Heart left ventricle (tissue), 16 donors: ENCODE measurements around the gene SHMT2. TPM values are rescaled to one million over a fixed set of nuclear protein-coding genes. Genes with fewer than 3 reads are reported as not detected.

Experiments
- ATAC-seq, 4 donors: fragments of 200-7000 bp; cut with Tn5 transposase; one replicate each; pipeline ENCODE4 v1.9.1; 2020 to 2022; ENCODE audit warnings: moderate library complexity in 4 of 4, mild to moderate bottlenecking in 3 of 4, moderate number of reproducible peaks in 1 of 4
- DNase-seq, 5 donors: peaks; one replicate each; pipeline ENCODE4 v3.0.0-alpha.2; 2020
- H3K27ac ChIP-seq, 12 donors: fragments of 200-600 bp; sonication (generic) in 4 of 12; one replicate each; pipeline versions ENCODE4 v1.5.0 to v1.8.0; 2016 to 2022; ENCODE audit warnings: mild to moderate bottlenecking in 2 of 12
- H3K27me3 ChIP-seq, 9 donors: fragments of 200-600 bp; sonication (generic) in 2 of 9; one replicate each; pipeline versions ENCODE4 v1.5.1 to v1.8.0; 2016 to 2022; ENCODE audit warnings: mild to moderate bottlenecking in 3 of 9
- H3K36me3 ChIP-seq, 9 donors: fragments of 200-600 bp; sonication (generic) in 2 of 9; one replicate each; pipeline versions ENCODE4 v1.5.0 to v1.8.0; 2018 to 2022; ENCODE audit warnings: mild to moderate bottlenecking in 2 of 9
- H3K4me1 ChIP-seq, 12 donors: fragments of 200-600 bp; sonication (generic) in 4 of 12; one replicate each; pipeline versions ENCODE4 v1.5.0 to v1.8.0; 2016 to 2022; ENCODE audit warnings: mild to moderate bottlenecking in 3 of 12
- H3K4me3 ChIP-seq, 12 donors: fragments of 200-600 bp; sonication (generic) in 4 of 12; one replicate each; pipeline versions ENCODE4 v1.5.0 to v1.8.0; 2017 to 2022; ENCODE audit warnings: mild to moderate bottlenecking in 9 of 12, moderate library complexity in 4 of 12
- H3K9me3 ChIP-seq, 12 donors: fragments of 200-600 bp; sonication (generic) in 4 of 12; one replicate each; pipeline versions ENCODE4 v1.5.0 to v1.8.0; 2016 to 2022; ENCODE audit warnings: mild to moderate bottlenecking in 1 of 12
- POLR2A ChIP-seq, 2 donors: fragments of 450-650 bp; IDR thresholded peaks; one replicate each; pipeline ENCODE4 v1.6.1; 2017; ENCODE audit warnings: antibody characterized with exemption in 2 of 2, mild to moderate bottlenecking in 2 of 2, moderate library complexity in 2 of 2
- WGBS, 4 donors: extraction: QIAGEN DNeasy Blood & Tissue Kit in 2 of 4; methylation state at CpG; one replicate each; pipeline versions ENCODE4 v1.1.5 to v1.1.7; 2013 to 2018; 5-methylcytosine and 5-hydroxymethylcytosine counted together
- intact Hi-C, 10 donors: fragments of 100-400 bp; cut with DNase I; formaldehyde crosslinking; loops; one replicate each; pipeline versions ENCODE4 v1.11.1 to v1.14.2; 2022
- polyA plus RNA-seq, 2 donors: library from polyadenylated mRNA; stranded (reverse); fragments of 200-250 nt; gene quantifications; one replicate each; pipeline ENCODE4 v1.2.3, GENCODE V29; 2013
- total RNA-seq, 9 donors: library from RNA; depleted of rRNA in 2 of 9; stranded (reverse); fragments of >200 nt in 2 of 9; fragmentation: NEBNext Ultra II Directional in 3 of 9; extraction: Animal tissue kit (Norgen Biotek cat#: 25700) in 3 of 9; gene quantifications; one replicate each; pipeline versions ENCODE4 v1.1.0 to v1.2.4, GENCODE V29; 2016 to 2023
- TF ChIP-seq, protein P1 (sequence below), 12 donors: fragments of 200-600 bp; sonication (generic) in 4 of 12; IDR thresholded peaks; one replicate each; pipeline versions ENCODE4 v1.5.0 to v1.8.0; 2018 to 2022; ENCODE audit warnings: antibody characterized with exemption in 12 of 12, mild to moderate bottlenecking in 5 of 12
- donor health status: ischemic (EF 13 %, LVEDD 7.1; RV severe dilation, severe dysfunction).
- donor health status: healthy with polysubstance abuse.
- donor health status: DM: no; HTN: yes; CAD: no.
- donor health status: DM: no; HTN: no; CAD: no.
- donor health status: ischemic (EF 25% LVEDD 6.9; RV normal size, moderate dysfunction).
- donor health status: ischemic (EF 25% LVEDD 5.7; RV mildly dilated, moderate dysfunction).
- donor health status: healthy.
- donor health status: DM: yes; HTN: yes; CAD: no.
- donor health status: ischemic (EF 35%, LVEDD 5.7; RV mildly dilated, moderate dysfunction).
- donor health status: nonischemic (EF 11% LVEDD 7.7; RV severe dilation, severe dysfunction).
- donor health status: DM: yes; HTN: yes; CAD: no.
- donor health status: PGD.
- donor health status: ischemic (EF 29% LVEDD 5.4; RV normal size, mild dysfunction).
- donor health status: nonischemic (EF 23%, LVEDD 6.1; RV moderate dilation, normal function).

The SHMT2 gene
- total and polyA plus RNA-seq, 11 donors = 15.9 to 76.5 (median 35.5) TPM

DNA sequence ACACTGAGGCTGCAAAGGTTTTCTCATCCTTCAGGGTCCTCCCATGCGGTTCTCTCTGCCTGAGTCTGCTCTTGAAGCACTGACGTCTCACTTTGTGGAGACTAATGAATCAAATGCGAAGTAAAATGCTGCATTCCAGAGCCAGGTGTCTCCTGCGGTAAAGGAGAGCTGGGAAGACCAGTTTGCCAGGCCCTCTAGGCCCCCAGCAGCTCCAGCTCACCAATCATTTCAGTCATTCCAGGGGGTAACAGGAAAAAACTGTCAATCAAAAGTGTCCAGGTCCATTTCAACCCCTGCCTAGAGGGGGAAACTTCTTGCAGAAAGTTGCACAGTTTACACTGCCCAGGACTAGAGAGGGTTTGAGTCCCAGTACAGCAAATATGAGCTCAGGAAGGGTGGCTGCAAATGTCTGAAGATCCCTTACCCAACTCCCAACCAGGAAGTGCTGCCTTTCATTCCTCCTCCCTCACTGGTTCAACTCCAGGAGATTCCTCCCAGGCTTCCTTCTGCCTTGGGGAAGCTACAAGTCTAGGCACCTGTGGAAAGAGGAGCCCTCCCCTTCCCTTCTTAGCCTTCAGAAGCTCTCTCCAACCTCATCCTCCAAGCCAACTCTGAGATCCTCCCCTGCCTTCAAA, 15.6 kb upstream of the SHMT2 start:
- Histone ChIP-seq H3K9me3 (no peaks in the 10 kb centered on the region), H3K4me3 (no peak overlapping the region), H3K36me3 (peaks cover 0 to 40% (median 24%) of the 10 kb centered on the region in 9 donors), H3K27me3 (peaks cover 3 to 44% (median 27%) of the 10 kb centered on the region in 9 donors), H3K4me1 (peaks cover 8 to 54% (median 37%) of the 10 kb centered on the region in 12 donors), H3K27ac (peak overlapping the region in 3 of 12 donors; percentile 27 to 58 (median 54))
- intact Hi-C loops = loop anchor here (1.0 to 5.0 kb wide), 11 partner anchors 17 to 248 kb away; partner anchors contain the start of genes GLI1 (in 1 of the 10) and INHBE (in 1 of the 10)
- TF ChIP-seq, protein P1, sequence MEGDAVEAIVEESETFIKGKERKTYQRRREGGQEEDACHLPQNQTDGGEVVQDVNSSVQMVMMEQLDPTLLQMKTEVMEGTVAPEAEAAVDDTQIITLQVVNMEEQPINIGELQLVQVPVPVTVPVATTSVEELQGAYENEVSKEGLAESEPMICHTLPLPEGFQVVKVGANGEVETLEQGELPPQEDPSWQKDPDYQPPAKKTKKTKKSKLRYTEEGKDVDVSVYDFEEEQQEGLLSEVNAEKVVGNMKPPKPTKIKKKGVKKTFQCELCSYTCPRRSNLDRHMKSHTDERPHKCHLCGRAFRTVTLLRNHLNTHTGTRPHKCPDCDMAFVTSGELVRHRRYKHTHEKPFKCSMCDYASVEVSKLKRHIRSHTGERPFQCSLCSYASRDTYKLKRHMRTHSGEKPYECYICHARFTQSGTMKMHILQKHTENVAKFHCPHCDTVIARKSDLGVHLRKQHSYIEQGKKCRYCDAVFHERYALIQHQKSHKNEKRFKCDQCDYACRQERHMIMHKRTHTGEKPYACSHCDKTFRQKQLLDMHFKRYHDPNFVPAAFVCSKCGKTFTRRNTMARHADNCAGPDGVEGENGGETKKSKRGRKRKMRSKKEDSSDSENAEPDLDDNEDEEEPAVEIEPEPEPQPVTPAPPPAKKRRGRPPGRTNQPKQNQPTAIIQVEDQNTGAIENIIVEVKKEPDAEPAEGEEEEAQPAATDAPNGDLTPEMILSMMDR (IDR thresholded peaks at IDR 0.05) = no peak
- no peak for TF ChIP-seq POLR2A (IDR thresholded peaks at IDR 0.05)
- 62 to 71% (median 63%) methylated on average over 4 of the region's 4 CpGs for WGBS, 4 donors
- ATAC-seq (peak in 1 of 4 donors; percentile 0), DNase-seq (no peak)

DNA sequence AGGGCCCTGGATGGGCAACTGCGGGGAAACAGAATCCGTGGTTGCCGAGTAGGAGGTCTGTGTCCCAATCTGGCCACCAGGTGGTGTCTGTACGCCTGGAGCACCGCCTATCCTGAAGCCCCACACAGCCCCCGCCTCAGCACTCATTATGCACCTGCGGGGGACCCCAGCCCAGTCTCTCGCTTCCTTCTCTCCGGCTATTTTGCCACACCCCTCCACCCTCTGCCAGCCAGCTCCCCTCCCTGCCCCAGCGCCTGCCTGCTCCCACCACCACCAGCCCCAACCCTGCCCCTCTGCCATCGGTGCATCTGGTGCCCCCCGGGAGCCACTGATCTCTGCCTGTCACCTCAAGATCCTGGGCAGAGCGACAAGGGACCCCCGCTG, 15.1 kb upstream of the SHMT2 start:
- Histone ChIP-seq H3K36me3 (peaks cover 0 to 35% (median 24%) of the 10 kb centered on the region in 9 donors), H3K27me3 (peaks cover 3 to 49% (median 31%) of the 10 kb centered on the region in 9 donors), H3K9me3 (no peaks in the 10 kb centered on the region), H3K4me1 (peaks cover 8 to 49% (median 33%) of the 10 kb centered on the region in 12 donors), H3K4me3 (no peak overlapping the region), H3K27ac (no peak overlapping the region)
- ATAC-seq (peak; percentile 18 to 68 (median 56)), DNase-seq (peak in 4 of 5 donors; percentile 55 to 79 (median 71))
- 2 to 5% (median 3%) methylated on average over 14 of the region's 14 CpGs for WGBS, 4 donors
- intact Hi-C loops = loop anchor here in 8 of 10 donors (1.0 to 5.0 kb wide), 8 partner anchors 16 to 243 kb away; partner anchors contain the start of genes GLI1 (in 1 of the 8) and INHBE (in 1 of the 8)
- TF ChIP-seq POLR2A (IDR thresholded peaks at IDR 0.05) = no peak
- TF ChIP-seq, protein P1 (IDR thresholded peaks at IDR 0.05) = peak; percentile 56 to 78 (median 69)

DNA sequence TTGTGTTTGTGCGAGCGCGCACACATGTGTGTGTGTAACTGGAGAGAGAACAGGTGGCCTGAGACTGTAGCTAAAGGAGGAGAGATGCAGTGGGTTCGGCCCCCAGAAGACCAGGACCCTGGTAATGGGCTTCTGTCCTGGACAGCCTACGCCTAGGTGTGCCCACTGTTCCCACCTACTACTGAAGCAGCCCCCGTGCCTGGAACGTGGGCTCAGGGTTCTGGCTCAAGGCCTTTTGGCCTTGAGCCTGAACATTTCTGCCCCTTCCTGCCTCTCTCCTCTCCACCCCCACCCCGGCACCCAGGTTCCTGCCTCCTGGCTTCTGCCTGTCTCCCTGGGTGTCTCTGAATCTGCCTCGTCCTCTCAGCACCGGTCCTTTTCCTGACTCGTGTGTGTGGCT, 14.4 kb upstream of the SHMT2 start:
- Histone ChIP-seq H3K27ac (no peak overlapping the region), H3K4me1 (peaks cover 8 to 45% (median 33%) of the 10 kb centered on the region in 12 donors), H3K9me3 (no peaks in the 10 kb centered on the region), H3K4me3 (no peak overlapping the region), H3K36me3 (peaks cover 0 to 28% (median 20%) of the 10 kb centered on the region in 9 donors), H3K27me3 (peaks cover 7 to 56% (median 37%) of the 10 kb centered on the region in 9 donors)
- DNase-seq (no peak), ATAC-seq (no peak)
- TF ChIP-seq, protein P1 (IDR thresholded peaks at IDR 0.05) = no peak
- no peak for TF ChIP-seq POLR2A (IDR thresholded peaks at IDR 0.05)
- 29 to 41% (median 39%) methylated on average over 9 to 11 of the region's 11 CpGs for WGBS, 4 donors
- intact Hi-C loops = loop anchor here in 6 of 10 donors (2.0 to 5.0 kb wide), 5 partner anchors 16 to 242 kb away; partner anchors contain the start of genes GLI1 (in 1 of the 6) and INHBE (in 1 of the 6)

GRCh38 chr12:57215668-57216013, 13.9 kb upstream of the SHMT2 start:
- Histone ChIP-seq H3K9me3 (no peaks in the 10 kb centered on the region), H3K27ac (no peak overlapping the region), H3K36me3 (peaks cover 0 to 22% (median 16%) of the 10 kb centered on the region in 9 donors), H3K4me1 (peaks cover 8 to 45% (median 33%) of the 10 kb centered on the region in 12 donors), H3K4me3 (peak overlapping the region in 2 of 12 donors; percentile 59 to 66), H3K27me3 (peaks cover 9 to 61% (median 41%) of the 10 kb centered on the region in 9 donors)
- intact Hi-C loops = loop anchor here in 6 of 10 donors (2.0 to 5.0 kb wide), 5 partner anchors 15 to 242 kb away; partner anchors contain the start of genes GLI1 (in 1 of the 6) and INHBE (in 1 of the 6)
- TF ChIP-seq POLR2A (IDR thresholded peaks at IDR 0.05) = no peak
- TF ChIP-seq, protein P1 (IDR thresholded peaks at IDR 0.05) = no peak
- 22 to 47% (median 23%) methylated on average over 7 of the region's 7 CpGs for WGBS, 4 donors
- ATAC-seq = no peak
- DNase-seq = no peak
